Measurements from ENCODE around the gene KIAA1614.
"Not testable (repeated sequence)": the region's sequence is repeated elsewhere in the genome, so short reads cannot be mapped to it uniquely, and the experiment has no call there.

KIAA1614 gene

GRCh38 chr1:180953291-180954004, 40.8 kb downstream of the KIAA1614 start:
- Histone ChIP-seq H3K4me1 (ENCODE audit: control insufficient read depth, insufficient read depth, low read length) (no peaks in the 10 kb centered on the region), H3K27me3 (ENCODE audit: control insufficient read depth, insufficient read depth, low read length) (no peaks in the 10 kb centered on the region), H3K4me3 (ENCODE audit: low read depth, low read length) (no peak overlapping the region), H3K36me3 (ENCODE audit: control insufficient read depth, insufficient read depth, low read length) (peaks cover 17% of the 10 kb centered on the region), H3K9ac (ENCODE audit: low read depth, low read length) (no peak overlapping the region), H3K9me3 (ENCODE audit: control insufficient read depth, insufficient read depth, low read length) (no peaks in the 10 kb centered on the region), H3K27ac (ENCODE audit: low read depth, low read length) (no peak overlapping the region)

GRCh38 chr1:180954005-180954800, 41.5 kb downstream of the KIAA1614 start:
- H3K27me3 ChIP-seq (ENCODE audit: control insufficient read depth, insufficient read depth, low read length), result no peaks in the 10 kb centered on the region
- peaks cover 17% of the 10 kb centered on the region for H3K36me3 ChIP-seq (ENCODE audit: control insufficient read depth, insufficient read depth, low read length)
- no peaks in the 10 kb centered on the region for H3K9me3 ChIP-seq (ENCODE audit: control insufficient read depth, insufficient read depth, low read length)
- H3K4me1 ChIP-seq (ENCODE audit: control insufficient read depth, insufficient read depth, low read length), result no peaks in the 10 kb centered on the region
- H3K9ac ChIP-seq (ENCODE audit: low read depth, low read length), result no peak overlapping the region
- no peak overlapping the region for H3K4me3 ChIP-seq (ENCODE audit: low read depth, low read length)
- no peak overlapping the region for H3K27ac ChIP-seq (ENCODE audit: low read depth, low read length)

GRCh38 chr1:180954801-180955165, 42.1 kb downstream of the KIAA1614 start:
- H3K4me1 ChIP-seq (ENCODE audit: control insufficient read depth, insufficient read depth, low read length), result no peaks in the 10 kb centered on the region
- H3K27me3 ChIP-seq (ENCODE audit: control insufficient read depth, insufficient read depth, low read length), result no peaks in the 10 kb centered on the region
- H3K4me3 ChIP-seq (ENCODE audit: low read depth, low read length), result no peak overlapping the region
- no peak overlapping the region for H3K27ac ChIP-seq (ENCODE audit: low read depth, low read length)
- H3K36me3 ChIP-seq (ENCODE audit: control insufficient read depth, insufficient read depth, low read length), result peaks cover 17% of the 10 kb centered on the region
- no peak overlapping the region for H3K9ac ChIP-seq (ENCODE audit: low read depth, low read length)
- no peaks in the 10 kb centered on the region for H3K9me3 ChIP-seq (ENCODE audit: control insufficient read depth, insufficient read depth, low read length)

GRCh38 chr1:180956028-180956640, 43.4 kb downstream of the KIAA1614 start:
- H3K4me3 ChIP-seq (ENCODE audit: low read depth, low read length), result no peak overlapping the region
- H3K9me3 ChIP-seq (ENCODE audit: control insufficient read depth, insufficient read depth, low read length), result 0 out of 2 replicates have a peak, but pooled peaks cover 5% of the 10 kb centered on the region
- no peak overlapping the region for H3K27ac ChIP-seq (ENCODE audit: low read depth, low read length)
- peaks cover 17% of the 10 kb centered on the region for H3K36me3 ChIP-seq (ENCODE audit: control insufficient read depth, insufficient read depth, low read length)
- H3K27me3 ChIP-seq (ENCODE audit: control insufficient read depth, insufficient read depth, low read length), result no peaks in the 10 kb centered on the region
- H3K4me1 ChIP-seq (ENCODE audit: control insufficient read depth, insufficient read depth, low read length), result no peaks in the 10 kb centered on the region
- H3K9ac ChIP-seq (ENCODE audit: low read depth, low read length), result no peak overlapping the region

- H3K4me3 ChIP-seq (ENCODE audit: low read depth, low read length); H3K27ac ChIP-seq (ENCODE audit: low read depth, low read length); H3K4me1 ChIP-seq (ENCODE audit: control insufficient read depth, insufficient read depth, low read length): not testable (repeated sequence)
Observed at GRCh38 chr1:180959620-180960019, 46.9 kb downstream of the KIAA1614 start.

GRCh38 chr1:180961622-180962021, 48.9 kb downstream of the KIAA1614 start:
- H3K9me3 ChIP-seq (ENCODE audit: control insufficient read depth, insufficient read depth, low read length), result 0 out of 2 replicates have a peak, but pooled peaks cover 6% of the 10 kb centered on the region
- no peaks in the 10 kb centered on the region for H3K4me1 ChIP-seq (ENCODE audit: control insufficient read depth, insufficient read depth, low read length)
- no peak overlapping the region for H3K27ac ChIP-seq (ENCODE audit: low read depth, low read length)
- no peaks in the 10 kb centered on the region for H3K27me3 ChIP-seq (ENCODE audit: control insufficient read depth, insufficient read depth, low read length)
- H3K4me3 ChIP-seq (ENCODE audit: low read depth, low read length), result no peak overlapping the region
- no peak overlapping the region for H3K9ac ChIP-seq (ENCODE audit: low read depth, low read length)
- H3K36me3 ChIP-seq (ENCODE audit: control insufficient read depth, insufficient read depth, low read length), result peaks cover 34% of the 10 kb centered on the region

More at GRCh38 chr1:180959620-180960019, 46.9 kb downstream of the KIAA1614 start:
- not testable (repeated sequence) for H3K9me3 ChIP-seq (ENCODE audit: control insufficient read depth, insufficient read depth, low read length); H3K27me3 ChIP-seq (ENCODE audit: control insufficient read depth, insufficient read depth, low read length); H3K9ac ChIP-seq (ENCODE audit: low read depth, low read length)
- H3K36me3 ChIP-seq (ENCODE audit: control insufficient read depth, insufficient read depth, low read length), result peaks cover 24% of the 10 kb centered on the region

- H3K36me3 ChIP-seq (ENCODE audit: control insufficient read depth, insufficient read depth, low read length), result peaks cover 36% of the 10 kb centered on the region
- no peaks in the 10 kb centered on the region for H3K27me3 ChIP-seq (ENCODE audit: control insufficient read depth, insufficient read depth, low read length)
- H3K4me3 ChIP-seq (ENCODE audit: low read depth, low read length), result no peak overlapping the region
- H3K9me3 ChIP-seq (ENCODE audit: control insufficient read depth, insufficient read depth, low read length), result 0 out of 2 replicates have a peak, but pooled peaks cover 6% of the 10 kb centered on the region
- no peak overlapping the region for H3K9ac ChIP-seq (ENCODE audit: low read depth, low read length)
- no peak overlapping the region for H3K27ac ChIP-seq (ENCODE audit: low read depth, low read length)
- no peaks in the 10 kb centered on the region for H3K4me1 ChIP-seq (ENCODE audit: control insufficient read depth, insufficient read depth, low read length)
Observed at GRCh38 chr1:180962178-180962577, 49.5 kb downstream of the KIAA1614 start.

GRCh38 chr1:180964056-180964455, 51.4 kb downstream of the KIAA1614 start:
- Histone ChIP-seq H3K9me3 (ENCODE audit: control insufficient read depth, insufficient read depth, low read length) (0 out of 2 replicates have a peak, but pooled peaks cover 6% of the 10 kb centered on the region), H3K27me3 (ENCODE audit: control insufficient read depth, insufficient read depth, low read length) (no peaks in the 10 kb centered on the region), H3K9ac (ENCODE audit: low read depth, low read length) (no peak overlapping the region), H3K27ac (ENCODE audit: low read depth, low read length) (no peak overlapping the region), H3K4me3 (ENCODE audit: low read depth, low read length) (no peak overlapping the region), H3K36me3 (ENCODE audit: control insufficient read depth, insufficient read depth, low read length) (peaks cover 33% of the 10 kb centered on the region), H3K4me1 (ENCODE audit: control insufficient read depth, insufficient read depth, low read length) (no peaks in the 10 kb centered on the region)

- Histone ChIP-seq H3K4me3 (ENCODE audit: low read depth, low read length) (no peak overlapping the region), H3K36me3 (ENCODE audit: control insufficient read depth, insufficient read depth, low read length) (peaks cover 37% of the 10 kb centered on the region)
Observed at GRCh38 chr1:180964595-180964994, 51.9 kb downstream of the KIAA1614 start.

GRCh38 chr1:180966312-180966711, 53.6 kb downstream of the KIAA1614 start:
- Histone ChIP-seq H3K4me3 (ENCODE audit: low read depth, low read length) (no peak overlapping the region), H3K27me3 (ENCODE audit: control insufficient read depth, insufficient read depth, low read length) (no peaks in the 10 kb centered on the region), H3K9ac (ENCODE audit: low read depth, low read length) (no peak overlapping the region), H3K36me3 (ENCODE audit: control insufficient read depth, insufficient read depth, low read length) (peaks cover 42% of the 10 kb centered on the region), H3K4me1 (ENCODE audit: control insufficient read depth, insufficient read depth, low read length) (no peaks in the 10 kb centered on the region), H3K9me3 (ENCODE audit: control insufficient read depth, insufficient read depth, low read length) (no peaks in the 10 kb centered on the region), H3K27ac (ENCODE audit: low read depth, low read length) (no peak overlapping the region)

More at GRCh38 chr1:180964595-180964994, 51.9 kb downstream of the KIAA1614 start:
- Histone ChIP-seq H3K27me3 (ENCODE audit: control insufficient read depth, insufficient read depth, low read length) (no peaks in the 10 kb centered on the region), H3K4me1 (ENCODE audit: control insufficient read depth, insufficient read depth, low read length) (no peaks in the 10 kb centered on the region), H3K27ac (ENCODE audit: low read depth, low read length) (no peak overlapping the region), H3K9ac (ENCODE audit: low read depth, low read length) (no peak overlapping the region), H3K9me3 (ENCODE audit: control insufficient read depth, insufficient read depth, low read length) (0 out of 2 replicates have a peak, but pooled peaks cover 6% of the 10 kb centered on the region)
